ENCODE measurements around the gene PRUNE1.

Gene PRUNE1

GRCh38 chr1:150979092-150980056 lies 28.9 kb upstream of the PRUNE1 start:
- DNase-seq = peak; percentile 87

- no peak for DNase-seq
Observed at GRCh38 chr1:150981177-150981804, 27.0 kb upstream of the PRUNE1 start.

- no peak for DNase-seq
Observed at GRCh38 chr1:150981805-150982712, 26.2 kb upstream of the PRUNE1 start, which contains the start of gene ANXA9. Gene ANXA9, plus strand, starts transcription at chr1:150982292. Its CDS starts 814 bp downstream, at chr1:150983106.

DNA sequence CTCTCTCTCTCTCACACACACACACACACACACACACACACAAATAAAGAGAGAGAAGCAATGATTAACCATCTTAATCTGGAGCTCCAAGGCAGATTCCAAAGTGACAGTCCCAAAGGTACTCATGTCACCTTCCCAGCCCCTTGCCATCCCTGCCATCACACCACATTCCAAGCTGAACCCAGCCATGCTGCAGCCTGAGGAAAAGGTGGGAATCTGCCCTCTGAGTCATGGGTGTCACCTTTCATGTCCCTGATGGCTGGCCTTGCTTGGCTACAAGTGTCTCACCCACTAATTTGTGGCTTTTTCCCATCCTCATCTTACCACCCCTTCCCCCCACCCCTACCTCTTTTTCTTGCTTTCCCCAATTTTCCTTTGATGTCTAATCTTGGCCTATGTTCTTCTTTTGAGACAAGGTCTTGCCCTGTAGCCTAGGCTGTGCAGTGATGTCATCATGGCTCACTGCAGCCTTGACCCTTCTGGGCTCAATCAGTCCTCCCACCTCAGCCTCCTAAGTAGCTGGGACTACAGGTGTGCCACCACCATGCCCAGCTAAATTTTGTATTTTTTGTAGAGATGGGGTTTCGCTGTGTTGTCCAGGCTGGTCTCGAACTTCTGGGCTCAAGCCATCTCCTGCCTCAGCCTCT lies 22.9 kb upstream of the PRUNE1 start:
- DNase-seq = no peak

DNA sequence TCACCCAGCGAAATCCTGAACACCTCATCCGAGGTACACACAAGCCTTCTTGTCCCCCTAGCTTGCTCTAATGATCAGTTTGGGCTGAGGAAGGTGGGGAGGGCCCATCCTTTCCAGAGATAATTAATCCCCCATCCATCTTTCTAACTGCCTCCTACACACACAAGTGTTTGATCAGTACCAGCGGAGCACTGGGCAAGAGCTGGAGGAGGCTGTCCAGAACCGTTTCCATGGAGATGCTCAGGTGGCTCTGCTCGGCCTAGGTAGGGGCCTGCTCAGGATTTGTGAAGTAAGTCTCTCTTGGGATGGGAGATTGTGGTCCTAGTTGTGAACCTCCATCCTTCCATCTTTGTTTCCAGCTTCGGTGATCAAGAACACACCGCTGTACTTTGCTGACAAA lies 20.3 kb upstream of the PRUNE1 start:
- DNase-seq = no peak

DNA sequence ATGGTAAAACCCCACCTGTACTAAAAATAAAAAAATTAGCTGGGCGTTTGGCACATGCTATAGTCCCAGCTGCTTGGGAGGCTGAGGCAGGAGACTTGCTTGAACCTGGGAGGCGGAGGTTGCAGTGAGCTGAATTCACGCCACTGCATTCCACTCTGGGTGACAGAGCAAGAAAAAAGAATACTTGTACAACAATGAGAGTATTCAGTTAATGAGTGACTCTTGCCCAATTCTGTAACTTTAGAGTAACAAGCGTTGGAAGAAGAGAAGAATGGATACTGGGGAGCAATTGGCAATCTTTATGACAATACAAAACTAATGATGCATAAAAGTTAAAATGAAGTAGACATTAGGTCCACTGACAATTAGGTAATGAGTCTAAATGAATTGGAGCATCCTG lies 15.6 kb upstream of the PRUNE1 start:
- no peak for DNase-seq

GRCh38 chr1:150994248-150994647 lies 14.0 kb upstream of the PRUNE1 start:
- no peak for DNase-seq

DNA sequence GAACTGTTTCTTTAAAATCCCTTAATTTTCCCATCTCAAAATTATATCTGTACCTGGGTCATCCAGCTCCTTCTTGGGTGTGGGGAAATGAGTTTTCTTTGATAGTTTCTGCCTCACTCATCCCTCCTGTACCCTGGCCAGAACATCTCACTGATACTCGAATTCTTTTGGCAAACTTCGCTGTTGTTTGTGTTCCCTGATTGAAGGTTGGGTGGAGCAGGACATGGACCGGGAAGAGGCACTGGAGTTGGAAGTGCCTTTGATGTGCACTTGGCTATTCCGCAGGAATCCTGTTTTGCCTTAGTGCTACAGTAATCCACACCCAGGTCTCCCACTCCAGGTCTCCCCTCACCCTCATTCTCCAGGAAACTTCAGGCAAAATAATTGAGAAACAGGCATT lies 12.8 kb upstream of the PRUNE1 start:
- DNase-seq = no peak

GRCh38 chr1:150995896-150996295 lies 12.4 kb upstream of the PRUNE1 start:
- DNase-seq = peak; percentile 35

- no peak for DNase-seq
Observed at GRCh38 chr1:150997126-150997872, 10.9 kb upstream of the PRUNE1 start.

DNA sequence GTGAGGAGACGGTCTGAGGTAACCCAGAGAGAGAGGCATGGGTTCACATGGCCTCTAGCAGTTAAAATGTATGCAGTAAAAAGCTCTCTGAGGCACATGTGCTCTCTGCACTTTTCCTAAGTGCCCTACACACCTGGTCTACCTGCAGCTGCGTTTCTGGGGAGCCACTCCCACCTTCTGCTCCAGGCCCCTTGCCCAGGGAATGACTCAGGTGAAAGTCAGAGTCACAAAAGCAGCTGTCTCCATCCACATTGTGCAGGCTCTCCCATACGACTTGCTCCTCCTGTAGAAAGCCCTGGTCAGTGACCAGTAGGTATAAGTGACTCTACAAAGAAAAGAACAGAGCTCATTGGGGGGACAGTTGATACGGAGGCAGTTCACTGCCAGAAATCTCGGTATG lies 10.3 kb upstream of the PRUNE1 start:
- no peak for DNase-seq

DNA sequence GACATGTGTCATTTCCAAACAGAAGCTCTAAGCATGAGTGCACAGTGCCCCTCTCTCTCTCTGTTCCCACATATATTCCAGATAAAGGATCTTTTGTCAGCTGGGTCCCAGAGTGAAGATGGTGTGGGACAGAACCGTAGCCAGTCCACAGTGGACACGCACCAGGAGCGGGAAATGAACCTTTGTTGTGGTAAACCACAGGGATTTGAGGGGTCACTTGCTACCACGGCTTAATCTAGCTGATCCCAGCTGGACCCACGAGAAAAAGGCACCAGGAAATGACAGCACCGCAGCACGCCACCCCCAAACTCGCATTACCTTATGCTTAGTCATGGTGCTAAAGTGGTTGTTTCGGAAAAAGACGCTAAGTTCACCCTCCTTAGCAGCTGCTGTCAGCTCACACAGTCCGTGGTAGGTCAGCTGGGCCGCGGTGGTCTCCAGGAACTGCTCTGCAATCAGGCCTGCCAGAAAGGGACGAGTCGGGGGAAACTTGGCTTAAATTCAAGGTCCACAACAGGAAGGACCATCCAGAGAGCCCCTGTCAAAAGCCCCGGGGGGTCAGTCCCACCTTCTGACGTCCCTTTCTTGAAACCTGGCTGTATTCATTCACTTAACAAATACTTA lies 9.1 kb upstream of the PRUNE1 start:
- peak; percentile 61 for DNase-seq

GRCh38 chr1:150999926-151000325 lies 8.3 kb upstream of the PRUNE1 start:
- DNase-seq = no peak

DNA sequence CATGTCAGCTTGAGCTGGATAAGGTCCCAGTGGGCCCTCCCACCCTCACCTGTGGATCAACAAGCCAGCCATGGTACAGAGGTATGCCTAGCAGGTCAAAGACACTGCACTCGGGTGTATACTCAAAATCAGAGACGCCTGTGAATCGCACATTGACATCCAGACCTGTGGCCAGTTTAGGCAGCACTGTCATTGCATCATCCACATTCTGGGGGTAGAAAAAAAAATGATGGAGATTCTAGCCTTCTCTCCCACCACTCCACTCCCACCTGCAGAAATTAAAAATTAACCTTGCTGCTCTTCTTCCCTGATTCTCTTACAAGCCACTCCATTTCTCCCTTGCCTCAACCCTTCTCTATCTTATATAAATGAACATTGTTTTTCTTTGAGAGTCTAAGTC lies 7.8 kb upstream of the PRUNE1 start:
- no peak for DNase-seq

- peak; percentile 76 for DNase-seq
Observed at GRCh38 chr1:151001602-151002001, 6.6 kb upstream of the PRUNE1 start.

GRCh38 chr1:151002051-151002450 lies 6.2 kb upstream of the PRUNE1 start:
- DNase-seq = no peak

GRCh38 chr1:151002611-151003010 lies 5.6 kb upstream of the PRUNE1 start:
- DNase-seq = no peak

DNA sequence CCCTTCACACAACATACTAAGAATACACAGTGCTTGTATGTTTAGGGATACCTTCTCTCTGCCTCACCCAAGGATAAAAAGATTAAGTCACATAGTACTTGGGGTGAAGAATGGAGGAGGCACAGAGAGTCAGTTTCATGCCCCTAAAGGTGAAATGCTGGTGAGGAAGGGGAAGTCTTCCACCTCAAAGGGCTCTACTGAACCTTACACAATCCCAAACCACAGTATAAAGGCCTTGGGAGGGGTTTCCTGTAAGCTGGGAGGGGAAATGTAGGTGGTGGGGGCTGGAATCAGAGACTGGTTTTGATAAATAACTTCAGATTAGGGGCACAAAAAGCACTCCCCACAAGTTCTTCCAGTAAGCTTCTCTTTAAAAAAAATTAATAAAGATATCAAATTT lies 5.1 kb upstream of the PRUNE1 start:
- DNase-seq = no peak

- no peak for DNase-seq
Observed at GRCh38 chr1:151005729-151006319, 2.4 kb upstream of the PRUNE1 start.

GRCh38 chr1:151006327-151007052 lies 1.8 kb upstream of the PRUNE1 start, which contains the start of gene MINDY1:
Gene MINDY1, minus strand, starts transcription at chr1:151006902. Its CDS starts 4,285 bp downstream, at chr1:151002617.
- peak; percentile 76 for DNase-seq
